Thyroid gland (tissue), 4 donors: ENCODE results near the gene DPH7.

Experiments used
- CTCF ChIP-seq, 6 experiments: fragments of 200-600 bp in 3 of 6; fragments of 450-650 bp in 3 of 6; sonication (generic) in 3 of 6; IDR thresholded peaks; one replicate each; pipeline ENCODE4 v1.5.1; 2016 to 2019; ENCODE audit warnings: antibody characterized with exemption in 6 of 6, mild to moderate bottlenecking in 2 of 6, inconsistent platforms in 1 of 6, moderate library complexity in 1 of 6
- POLR2A ChIP-seq, 2 donors: fragments of 450-650 bp; IDR thresholded peaks; one replicate each; pipeline ENCODE4 v1.6.1; 2017; ENCODE audit warnings: antibody characterized with exemption in 2 of 2, mild to moderate bottlenecking in 2 of 2, moderate library complexity in 1 of 2

GRCh38 chr9:137554349-137554748 is 24.4 kb downstream of the DPH7 start:
- TF ChIP-seq CTCF (IDR thresholded peaks at IDR 0.05): no peak
- no peak for TF ChIP-seq POLR2A (IDR thresholded peaks at IDR 0.05)
